ENCODE measurements around the gene RAB11FIP2.

- TF ChIP-seq CTCF (conservative IDR thresholded peaks at IDR 0.05; ENCODE audit: low read length) = no peak
- TF ChIP-seq EZH2phosphoT487 (IDR thresholded peaks at IDR 0.05; ENCODE audit: borderline replicate concordance, low read depth, low read length) = no peak
These were observed 19.3 kb downstream of the RAB11FIP2 start for GRCh38 chr10:118027397-118027796.
